NCI-H1417 treated with DMSO at 0.1 percent for 48 hours (cell line): ENCODE data around the gene CEP63.
"Not testable (repeated sequence)": the region's sequence is repeated elsewhere in the genome, so short reads cannot be mapped to it uniquely, and the experiment has no call there.

Experiments used
- DNase-seq: peaks from one replicate; lab custom pipeline; 2025; lab: John Stamatoyannopoulos, UW

CEP63 gene

DNA sequence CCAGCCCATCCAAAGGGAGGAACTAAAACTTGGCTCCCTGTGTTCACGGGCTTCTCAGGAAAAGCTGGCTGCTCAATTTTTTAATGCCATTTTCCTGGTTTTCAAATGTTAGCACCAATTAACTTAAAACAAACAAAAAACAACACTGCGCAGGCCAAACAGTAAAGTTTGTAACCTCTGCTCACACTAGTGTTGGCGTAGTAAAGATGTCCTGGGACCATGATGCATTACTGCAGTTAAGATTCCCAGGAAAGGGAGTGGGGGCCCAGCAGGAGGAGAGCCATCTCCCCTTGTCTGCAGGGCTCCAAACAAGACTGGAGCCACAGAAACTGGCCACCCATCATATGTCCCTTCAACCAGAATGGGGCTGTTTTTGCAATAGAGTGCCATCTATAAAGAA lies 91.0 kb downstream of the CEP63 start:
- no peak for DNase-seq

DNA sequence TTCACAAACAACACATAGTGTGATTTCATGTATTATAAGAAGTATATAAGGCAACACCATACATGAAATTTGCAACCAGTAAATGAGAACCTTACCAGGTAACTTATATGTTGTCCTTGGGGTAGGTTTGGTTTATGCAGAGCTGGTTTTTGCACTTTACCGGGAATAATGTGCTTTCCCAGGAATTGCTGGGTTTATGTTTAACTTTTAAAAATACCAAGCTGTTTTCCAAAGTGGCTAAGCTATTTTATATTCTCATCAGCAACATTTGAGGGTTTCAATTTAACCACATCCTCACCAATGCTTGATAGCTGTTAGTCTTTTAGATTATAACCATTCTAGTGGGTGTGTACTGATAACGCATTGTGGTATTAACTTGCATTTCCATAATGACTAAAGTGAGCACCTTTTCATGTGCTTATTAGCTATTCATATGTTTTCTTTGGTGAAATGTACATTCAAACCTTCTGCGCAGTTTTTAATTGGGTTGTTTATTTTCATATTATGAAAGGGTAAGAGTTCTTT lies 93.3 kb downstream of the CEP63 start:
- no peak for DNase-seq

DNA sequence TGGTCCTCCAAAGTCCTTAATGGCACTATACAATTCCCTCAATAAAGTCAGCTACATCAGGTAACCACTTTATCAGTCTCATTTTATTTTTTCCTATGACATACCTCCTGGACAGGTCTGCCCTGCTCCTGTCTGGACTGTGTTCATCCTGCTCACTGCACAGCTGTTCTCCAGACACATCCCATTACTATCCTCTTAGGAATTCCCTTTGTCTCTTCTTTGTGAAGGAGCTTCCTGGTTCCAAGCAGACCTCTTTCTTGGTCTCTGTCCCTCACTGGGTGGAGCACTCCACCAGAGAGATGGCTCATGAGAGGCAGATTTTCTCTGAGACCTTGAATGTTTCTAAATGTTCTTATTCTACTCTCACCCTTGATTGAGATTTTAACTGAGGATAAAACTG lies 104.9 kb downstream of the CEP63 start:
- no peak for DNase-seq

DNA sequence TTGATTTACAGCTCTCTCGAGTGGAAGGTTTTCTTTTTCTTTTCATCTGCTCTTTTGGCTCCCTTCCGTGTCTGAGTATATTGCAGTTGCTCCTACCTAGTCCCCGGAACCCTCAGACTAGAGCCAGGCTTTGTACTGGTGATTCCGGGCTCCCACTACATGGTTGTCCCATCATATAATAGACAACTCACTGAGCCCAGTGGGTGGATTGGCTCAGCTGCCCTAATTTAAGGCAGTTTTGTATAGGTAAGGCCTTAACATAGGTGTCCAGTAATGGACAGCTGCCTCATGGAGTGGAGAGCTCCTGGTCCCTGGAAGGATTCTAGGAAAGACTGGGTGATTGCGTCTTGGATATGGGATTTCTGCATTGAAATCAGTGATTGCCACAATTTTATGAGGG lies 106.9 kb downstream of the CEP63 start:
- no peak for DNase-seq

DNA sequence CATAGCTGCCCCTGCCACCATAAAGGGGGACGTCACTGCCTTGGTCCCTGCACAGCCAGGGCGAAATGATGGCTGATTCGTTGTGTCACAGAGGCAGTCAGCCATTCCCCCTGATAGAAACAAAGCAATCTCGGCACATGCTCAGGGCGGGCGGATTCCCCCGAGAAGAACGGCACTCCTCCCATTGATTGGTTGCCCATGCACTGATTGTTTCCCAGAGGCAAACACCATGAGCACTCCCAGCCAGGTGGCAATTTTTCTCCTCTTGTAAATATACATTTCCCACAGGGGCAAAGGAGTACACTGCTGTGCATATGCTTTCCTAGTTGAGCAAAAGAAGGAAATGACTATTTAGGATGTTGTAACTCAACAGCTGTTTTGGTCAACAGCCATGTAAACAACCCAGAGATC lies 108.5 kb downstream of the CEP63 start:
- DNase-seq = no peak

DNA sequence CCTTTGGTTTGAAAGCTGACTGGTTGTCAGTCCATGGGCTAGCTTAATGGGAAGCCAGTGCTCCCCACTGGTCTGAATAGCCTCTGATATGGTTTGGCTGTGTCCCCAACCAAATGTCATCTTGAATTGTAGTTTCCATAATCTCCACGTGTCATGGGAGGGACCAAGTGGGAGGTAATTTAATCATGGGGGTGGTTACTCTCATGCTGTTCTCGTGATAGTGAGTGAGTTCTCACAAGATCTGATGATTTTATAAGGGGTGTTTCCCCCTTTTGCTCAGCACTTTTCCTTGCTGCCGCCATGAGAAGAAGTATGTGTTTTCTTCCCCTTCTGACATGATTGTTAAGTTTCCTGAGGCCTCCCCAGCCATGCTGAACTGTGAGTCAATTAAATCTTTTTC lies 109.1 kb downstream of the CEP63 start:
- not testable (repeated sequence) for DNase-seq

DNA sequence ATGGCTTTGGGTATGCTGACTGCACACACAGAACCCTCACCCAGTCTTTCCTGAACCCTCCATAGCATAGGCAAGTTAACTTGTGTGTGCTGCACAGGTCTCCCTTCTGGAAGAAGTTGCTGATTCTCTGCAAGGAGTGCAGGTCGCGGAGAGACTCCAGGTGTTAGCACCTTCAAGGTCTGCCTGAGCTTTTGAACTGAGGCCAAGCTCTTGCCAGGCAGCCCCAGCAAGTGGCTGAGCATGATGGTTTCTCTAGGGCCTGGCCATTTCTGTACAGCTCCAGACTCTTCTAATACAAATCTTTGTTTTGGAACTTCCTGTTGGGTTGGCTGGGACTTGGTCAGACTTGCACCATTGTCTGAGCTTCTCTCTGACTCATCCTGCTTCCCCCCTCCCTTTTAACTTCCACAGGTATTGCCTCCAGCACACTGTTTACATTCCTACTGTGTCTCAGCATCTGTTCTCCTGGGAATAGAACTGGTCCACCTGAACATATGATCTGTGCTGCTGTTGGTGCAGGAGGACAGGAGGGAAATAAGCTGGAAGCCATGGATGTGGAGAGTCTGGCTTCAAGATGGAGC lies 111.6 kb downstream of the CEP63 start:
- no peak for DNase-seq

DNA sequence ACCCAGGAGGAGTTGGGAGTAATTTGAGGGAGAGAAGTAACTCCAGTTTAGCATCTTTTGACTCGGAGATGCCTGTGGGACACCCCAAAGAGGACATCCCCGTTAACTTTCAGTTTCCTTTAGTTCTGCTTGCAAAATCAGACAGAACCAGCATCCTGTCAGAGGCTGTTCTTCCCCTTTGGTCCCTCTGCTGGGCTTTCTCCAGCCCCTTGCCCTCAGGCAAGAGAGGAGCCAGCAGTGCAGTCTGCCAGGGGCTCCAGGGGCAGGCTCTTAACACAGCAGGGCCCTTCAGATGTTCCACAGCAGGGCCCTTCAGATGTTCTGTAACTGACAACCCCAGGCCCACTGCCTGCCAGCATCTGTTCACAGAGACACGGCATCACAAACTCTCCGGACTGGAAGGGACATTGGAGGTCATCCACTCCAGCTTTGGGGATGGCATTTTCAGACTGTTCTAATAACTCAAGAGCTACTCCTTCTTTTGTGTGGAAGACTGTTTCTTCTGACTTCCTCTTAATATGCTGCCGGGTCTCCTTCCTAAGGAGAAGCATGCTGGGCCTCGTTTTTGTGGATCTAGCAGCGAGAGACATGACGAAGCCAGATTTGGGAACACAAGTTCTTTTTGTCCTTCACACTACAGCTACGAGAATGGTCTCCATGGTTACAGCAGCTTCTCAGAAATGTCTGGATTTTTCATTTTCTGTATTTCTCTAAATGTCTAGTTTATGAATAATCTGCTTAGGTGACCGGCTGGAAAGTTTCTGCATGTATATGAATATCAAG lies 113.1 kb downstream of the CEP63 start:
- no peak for DNase-seq

DNA sequence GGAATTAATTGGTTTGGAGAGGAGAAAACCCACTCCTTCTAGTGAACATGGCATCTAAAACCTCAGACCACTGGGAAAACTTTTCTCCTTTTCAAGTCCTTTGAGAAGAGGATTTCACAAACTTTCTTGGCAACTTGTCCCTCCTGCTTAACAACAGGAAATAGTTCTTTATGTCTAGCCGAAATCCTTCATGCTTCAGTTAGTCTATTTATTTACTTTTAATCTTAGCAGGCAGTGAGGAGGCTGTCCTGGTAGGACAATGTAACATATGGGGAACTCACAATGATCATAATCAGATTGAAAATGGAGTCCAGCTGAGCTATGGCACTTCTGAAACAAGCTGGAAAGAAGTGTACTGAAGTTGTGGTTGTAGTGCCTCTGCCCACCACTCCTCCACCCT lies 114.3 kb downstream of the CEP63 start:
- no peak for DNase-seq

DNA sequence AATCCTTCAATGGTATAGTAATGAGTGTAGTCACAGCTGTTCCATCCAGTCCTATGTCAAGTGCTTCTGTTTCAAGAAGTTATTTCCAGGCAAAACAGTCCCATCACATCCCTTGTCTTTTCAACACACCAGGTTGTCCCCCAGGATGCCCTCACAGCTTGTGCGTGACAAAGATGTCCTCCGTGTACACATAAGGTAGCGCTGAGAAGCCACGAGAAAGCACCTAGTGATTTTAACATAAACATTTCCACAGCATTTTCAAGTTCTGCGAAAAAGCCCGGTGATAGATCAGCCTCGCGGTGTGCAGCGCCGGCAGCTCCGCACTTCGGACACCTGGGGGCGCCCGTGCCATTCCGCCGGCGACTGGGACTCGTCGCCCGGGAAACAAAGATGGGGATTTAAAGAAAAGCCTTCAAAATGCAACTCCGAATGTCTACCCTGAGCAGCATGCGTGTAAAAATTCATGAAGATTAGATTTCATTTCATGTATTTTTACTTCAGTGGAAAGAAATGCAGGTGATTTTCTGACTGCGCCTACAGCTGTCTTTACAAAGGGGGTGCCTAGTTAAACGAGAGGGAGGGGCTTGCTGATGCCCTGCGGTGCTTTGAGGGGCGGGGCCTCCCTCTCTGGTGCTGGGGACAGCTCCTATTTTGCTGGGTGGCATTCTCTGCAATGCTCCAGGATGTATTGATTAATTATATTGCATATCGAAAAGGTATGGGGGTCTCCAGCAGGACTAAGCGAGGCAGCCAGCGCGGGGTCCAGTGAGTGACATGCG lies 115.0 kb downstream of the CEP63 start:
- DNase-seq = no peak

DNA sequence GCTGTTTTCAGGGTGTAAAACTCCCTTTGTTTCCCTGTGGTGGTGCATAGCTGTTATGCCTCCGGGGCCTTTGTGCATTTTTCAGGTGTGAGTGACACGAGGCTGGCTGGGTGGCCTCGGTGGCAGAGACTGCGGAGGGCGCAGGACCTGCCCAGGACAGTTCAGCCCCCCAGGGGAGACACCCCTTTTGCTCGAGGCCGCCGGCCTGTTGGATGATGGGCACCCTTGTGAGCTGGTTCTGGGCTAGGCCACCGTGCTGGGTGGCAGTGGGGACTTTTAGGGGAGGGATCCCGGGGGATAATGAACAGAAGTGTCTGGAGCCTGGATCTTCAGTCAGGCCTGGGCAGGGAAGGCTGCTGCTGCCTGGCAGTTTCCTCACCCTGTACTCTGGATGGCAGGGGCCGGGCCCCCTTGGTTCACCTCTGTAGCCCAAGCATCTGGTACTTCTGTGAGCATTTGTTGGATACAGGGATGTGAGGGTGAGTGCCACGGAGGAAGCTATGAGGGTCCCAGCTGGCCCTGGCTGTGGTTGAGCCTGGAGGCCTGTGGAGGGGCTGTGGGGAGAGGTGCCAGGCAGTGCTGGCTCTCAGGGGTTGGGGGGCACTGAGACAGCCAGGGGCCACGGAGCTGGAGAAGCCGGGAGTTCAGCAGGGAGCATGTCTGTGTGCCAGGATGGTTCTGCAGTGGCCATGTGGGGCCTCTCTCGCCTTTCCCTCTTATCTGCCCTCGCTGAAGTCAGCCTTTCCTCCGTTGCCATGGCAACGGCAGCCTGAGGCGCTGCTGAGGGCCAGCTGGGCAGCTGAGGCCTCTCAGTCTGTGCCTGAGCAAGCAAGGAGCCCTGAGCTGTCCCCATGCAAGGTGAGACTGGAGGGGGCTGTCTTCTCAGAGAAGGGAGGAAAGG lies 115.9 kb downstream of the CEP63 start:
- peak; percentile 56 for DNase-seq

DNA sequence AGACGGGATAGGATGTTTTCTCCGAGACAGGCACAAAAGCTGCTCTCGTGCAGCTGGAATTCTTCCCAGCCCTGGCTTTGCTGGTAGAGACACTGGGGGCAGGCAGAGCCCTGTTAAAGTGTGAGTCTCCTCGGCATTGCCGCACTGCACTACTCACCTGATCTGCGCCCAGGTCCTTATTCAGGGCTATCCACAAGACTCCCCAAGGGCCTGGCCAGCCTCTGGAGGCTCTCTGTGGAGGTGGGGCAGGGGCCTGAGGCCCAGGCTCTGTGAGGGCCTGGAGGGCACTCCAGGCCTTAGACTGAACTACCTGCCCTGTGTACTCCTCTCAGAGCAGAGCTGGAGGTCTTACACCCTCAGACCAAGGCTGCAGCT lies 116.6 kb downstream of the CEP63 start:
- no peak for DNase-seq

DNA sequence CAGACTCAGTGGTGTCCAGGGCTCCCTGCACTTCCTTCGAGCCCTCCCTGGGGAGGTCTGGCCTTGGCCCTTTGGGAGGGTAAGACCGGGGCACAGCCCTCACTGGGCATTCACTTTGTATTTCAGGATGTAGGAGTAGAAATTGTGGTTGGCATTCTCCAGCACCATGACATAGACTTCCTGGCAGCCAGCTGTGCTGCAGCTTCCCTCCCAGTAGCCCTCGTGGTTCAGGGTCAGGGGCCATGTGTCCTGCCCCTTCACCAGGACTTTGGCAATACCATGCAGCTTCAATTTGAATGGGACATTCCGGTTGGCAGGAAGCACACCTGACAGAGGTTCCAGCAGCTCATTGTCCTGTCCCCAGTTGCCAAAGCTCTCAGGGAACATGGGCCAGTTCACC lies 117.6 kb downstream of the CEP63 start:
- DNase-seq = no peak

DNA sequence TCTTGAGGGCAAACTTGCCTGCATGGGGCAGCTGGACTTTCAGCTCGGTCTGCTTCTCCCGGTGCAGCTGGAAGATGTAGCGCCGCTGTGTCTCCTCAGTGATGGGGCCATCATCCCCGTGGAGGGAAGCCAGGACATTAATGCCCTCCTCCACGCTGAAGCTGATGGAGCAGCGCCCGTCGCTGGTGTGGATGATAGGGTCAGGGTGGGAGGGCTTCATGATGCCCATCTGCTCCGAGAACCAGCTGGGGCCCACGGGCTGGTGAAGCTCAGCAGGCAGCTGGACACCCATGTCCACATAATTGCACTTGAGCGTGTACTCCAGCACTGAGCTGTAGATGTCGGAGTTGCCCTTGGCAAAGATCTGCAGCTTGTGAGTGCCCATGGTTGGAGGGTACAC lies 118.1 kb downstream of the CEP63 start:
- no peak for DNase-seq

DNA sequence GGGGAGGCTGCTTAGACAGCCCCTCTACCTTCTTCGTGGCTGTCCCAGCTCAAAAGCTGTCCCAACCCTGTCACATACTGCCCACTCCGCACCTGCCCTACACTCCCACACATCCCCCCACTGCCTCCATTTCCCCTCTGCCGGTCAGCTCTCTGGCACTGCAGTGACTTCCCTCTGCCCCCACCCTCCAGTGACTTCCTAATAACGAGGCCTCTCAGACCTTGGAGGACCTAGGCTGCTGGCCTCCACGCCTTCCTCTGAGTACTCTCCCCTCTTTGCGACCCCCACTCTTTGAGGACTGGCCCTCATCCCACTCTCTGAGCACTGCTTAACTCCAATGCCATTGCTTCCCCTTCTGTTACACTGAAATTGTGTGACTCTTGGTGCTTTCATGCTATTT lies 119.7 kb downstream of the CEP63 start:
- no peak for DNase-seq

DNA sequence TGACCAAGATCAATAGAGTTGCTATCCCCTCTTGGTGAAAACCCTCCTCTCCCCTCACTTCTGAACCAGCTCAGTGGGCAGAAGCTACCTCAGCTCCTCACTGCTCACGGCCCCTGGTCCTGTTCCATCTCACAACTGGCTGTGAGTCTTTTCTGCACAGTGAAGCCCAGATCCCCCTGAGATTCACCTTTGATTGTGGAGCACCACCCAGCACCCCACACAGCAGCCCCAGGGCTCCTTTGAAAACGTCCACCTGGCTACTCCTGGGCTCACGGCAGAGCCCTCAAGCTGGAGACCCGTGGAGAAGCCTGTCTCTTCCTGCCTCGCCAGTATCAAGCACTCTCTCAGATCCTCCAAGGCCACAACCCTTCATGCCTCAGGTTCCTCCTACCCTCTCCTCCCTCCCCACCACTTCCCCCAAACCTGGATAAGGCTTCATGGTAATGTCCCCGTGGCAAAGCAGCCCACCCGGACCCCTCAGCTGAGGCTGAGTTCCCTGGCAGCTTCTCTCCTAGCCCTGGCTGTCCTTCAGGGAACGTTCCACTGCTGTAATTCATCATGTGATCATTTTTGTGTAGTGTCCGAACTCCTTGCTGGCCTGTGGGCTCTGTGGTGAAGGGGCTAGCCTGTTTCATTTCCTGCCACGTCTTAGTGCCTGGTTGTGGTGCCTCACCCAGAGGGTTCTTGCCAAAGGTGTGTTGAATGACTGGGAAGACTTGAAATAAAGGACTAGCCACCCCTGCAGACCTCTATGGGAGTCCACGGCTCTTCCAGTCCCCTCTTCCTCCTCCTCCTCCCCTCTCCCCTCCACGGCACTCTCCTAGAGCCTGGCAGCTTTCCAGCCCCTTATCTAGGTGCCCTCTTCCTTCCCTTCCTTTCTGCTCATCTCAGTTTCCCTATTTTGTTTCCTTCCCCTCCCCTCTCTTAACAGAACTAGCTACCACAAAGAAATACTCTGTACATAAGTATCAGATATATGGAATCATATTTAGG lies 120.5 kb downstream of the CEP63 start:
- DNase-seq = no peak

DNA sequence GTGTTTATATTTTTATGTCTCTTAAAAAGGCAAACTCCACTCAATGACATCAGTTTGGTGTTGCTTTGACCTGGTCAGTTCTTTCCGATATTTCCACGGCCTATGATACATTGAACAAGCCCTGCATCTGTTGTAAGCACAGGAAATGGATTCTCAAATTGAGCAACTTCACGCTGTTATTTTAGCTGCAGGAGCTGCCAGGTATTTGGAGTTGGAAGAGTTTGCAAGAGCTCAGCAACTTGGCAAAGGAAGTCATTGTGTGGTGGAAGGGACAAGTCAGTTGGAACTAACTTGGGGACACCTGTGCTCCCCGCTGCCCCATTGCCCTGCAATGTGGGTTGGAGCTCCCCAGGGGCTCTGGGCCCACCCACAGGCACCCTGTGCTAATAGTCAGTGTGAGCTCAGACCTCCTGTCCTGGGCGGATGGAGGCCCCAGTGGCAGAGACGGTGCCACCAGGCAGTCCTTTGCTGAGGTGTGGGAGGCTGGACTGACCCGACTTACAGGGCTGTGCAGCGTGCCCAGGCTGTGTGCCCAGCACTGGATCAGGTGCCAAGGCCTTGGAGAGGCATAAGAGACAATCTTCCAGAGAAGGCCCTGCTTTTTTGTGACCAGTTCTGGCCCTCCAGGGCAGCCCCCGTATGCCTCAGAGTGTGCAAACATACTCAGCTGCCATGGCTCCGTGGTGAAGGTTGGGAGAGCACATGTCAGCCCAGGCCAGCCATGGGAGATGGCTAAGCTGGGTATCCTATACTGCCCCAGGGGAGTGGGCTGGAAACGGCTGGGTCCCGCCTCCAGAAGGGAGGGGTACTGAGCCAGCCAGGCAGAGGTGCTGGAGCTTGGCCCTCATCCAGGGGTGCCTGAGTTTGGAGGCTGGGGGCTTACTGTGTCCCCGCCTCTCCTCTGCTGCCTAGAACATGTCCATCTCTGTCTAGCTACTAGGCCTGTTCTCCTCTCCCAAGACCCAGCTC lies 121.5 kb downstream of the CEP63 start:
- DNase-seq = no peak

DNA sequence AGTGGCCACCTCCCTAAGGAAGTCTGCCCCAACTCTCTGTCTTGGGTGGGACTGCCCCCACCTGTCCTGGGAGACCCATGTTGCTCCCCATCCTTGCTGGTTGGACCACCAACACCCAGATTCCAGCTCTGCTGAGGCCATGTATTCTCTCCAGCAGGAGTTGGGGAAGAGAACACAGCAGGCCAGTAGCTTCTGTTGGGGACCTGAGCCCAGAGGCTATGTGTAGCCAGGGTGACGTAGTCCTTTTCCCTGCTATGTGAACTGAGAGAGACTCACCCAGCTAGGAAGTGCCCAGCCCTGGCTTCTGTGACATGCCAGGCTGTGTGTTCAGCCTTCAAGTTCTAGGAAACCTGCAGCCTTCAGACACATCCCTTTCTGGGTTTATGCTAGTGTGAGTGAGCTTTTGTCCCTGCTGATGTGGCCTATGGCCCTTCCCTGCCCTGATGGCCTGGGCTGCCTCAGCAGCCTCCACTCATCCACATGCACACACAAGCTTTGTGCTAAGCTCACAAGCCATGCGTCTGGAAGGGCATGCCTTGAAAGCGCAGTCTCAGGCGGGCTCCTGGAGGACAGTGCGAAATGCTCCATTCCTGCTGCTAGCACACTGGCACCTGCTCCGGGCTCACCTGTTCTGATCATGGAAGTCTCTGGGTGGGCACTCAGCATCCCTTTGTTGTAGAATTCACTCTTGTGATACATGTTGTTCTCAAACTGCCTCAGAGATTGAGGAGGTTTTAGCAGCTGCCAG lies 122.3 kb downstream of the CEP63 start:
- DNase-seq = no peak
